HEK293 (cell line): ENCODE data around the gene PPP2R2B.

Source experiments
- CTCF ChIA-PET: fragments of 350-600 bp; formaldehyde crosslinking; extraction: SDS; loops from one replicate; lab custom pipeline; 2021; ENCODE audit warnings: antibody characterized with exemption; lab: Yijun Ruan, JAX
- POLR2A ChIA-PET: fragments of 300-600 bp; formaldehyde crosslinking; extraction: SDS; loops from one replicate; lab custom pipeline; 2020; ENCODE audit warnings: antibody characterized with exemption, inconsistent platforms; lab: Yijun Ruan, JAX
- H3K27ac ChIP-seq: fragments of 200-500 bp; sonication (Bioruptor generic); 2 replicates; pipeline ENCODE4 v1.5.1; 2014; ENCODE audit warnings: low read depth, low read length, control low read depth, inconsistent platforms; ENCODE audit errors: extremely low read depth
- H3K36me3 ChIP-seq, 2 experiments: fragments of 200-500 bp in 1 of 2; sonication (Bioruptor generic) in 1 of 2; 1 replicate in 1 of 2; 2 replicates in 1 of 2; pipeline ENCODE4 v1.5.1; 2014 to 2017; ENCODE audit warnings: inconsistent platforms in 2 of 2, low read length in 2 of 2; ENCODE audit not compliant: control insufficient read depth in 2 of 2, insufficient read depth in 1 of 2
- H3K4me1 ChIP-seq: fragments of 200-500 bp; sonication (Bioruptor generic); 2 replicates; pipeline ENCODE4 v1.5.1; 2014; ENCODE audit warnings: mild to moderate bottlenecking, low read length, inconsistent platforms; ENCODE audit not compliant: control insufficient read depth, insufficient read depth
- H3K4me3 ChIP-seq: 2 replicates; pipeline ENCODE4 v1.5.1; 2011; ENCODE audit warnings: low read depth, mild to moderate bottlenecking, control low read depth, low read length, moderate library complexity
- H3K9me3 ChIP-seq: fragments of 200-500 bp; sonication (Bioruptor generic); 2 replicates; pipeline ENCODE4 v1.5.1; 2014; ENCODE audit warnings: low read depth, low read length, inconsistent platforms; ENCODE audit not compliant: control insufficient read depth, insufficient read depth
- CTCF ChIP-seq: fragments of 450-650 bp; formaldehyde crosslinking; IDR thresholded peaks from 2 replicates; pipeline ENCODE4 v1.5.1; 2016; ENCODE audit warnings: missing biosample characterization, missing genetic modification characterization
- FEZF1 ChIP-seq: fragments of 450-650 bp; formaldehyde crosslinking; IDR thresholded peaks from 2 replicates; pipeline ENCODE4 v1.5.1; 2016; ENCODE audit warnings: missing biosample characterization, missing genetic modification characterization
- SP3 ChIP-seq: fragments of 450-650 bp; formaldehyde crosslinking; IDR thresholded peaks from 2 replicates; pipeline ENCODE4 v1.5.1; 2016; ENCODE audit warnings: missing biosample characterization, missing genetic modification characterization
- ZBTB44 ChIP-seq: fragments of 450-650 bp; IDR thresholded peaks from 2 replicates; pipeline ENCODE4 v1.5.1; 2018; ENCODE audit warnings: missing biosample characterization, mild to moderate bottlenecking, missing genetic modification characterization
- ZBTB49 ChIP-seq: fragments of 450-650 bp; formaldehyde crosslinking; IDR thresholded peaks from 2 replicates; pipeline ENCODE4 v1.5.1; 2016; ENCODE audit warnings: missing biosample characterization, missing genetic modification characterization, low read depth
- ZFHX2 ChIP-seq: fragments of 450-650 bp; formaldehyde crosslinking; conservative IDR thresholded peaks from 2 replicates; pipeline ENCODE4 v1.5.1; 2016; ENCODE audit warnings: missing biosample characterization, missing genetic modification characterization
- ZNF114 ChIP-seq: fragments of 450-650 bp; formaldehyde crosslinking; IDR thresholded peaks from 2 replicates; pipeline ENCODE4 v1.5.0; 2017; ENCODE audit warnings: missing biosample characterization, missing genetic modification characterization
- ZNF146 ChIP-seq: fragments of 450-650 bp; formaldehyde crosslinking; IDR thresholded peaks from 2 replicates; pipeline ENCODE4 v1.5.1; 2016; ENCODE audit warnings: missing biosample characterization, missing genetic modification characterization
- ZNF18 ChIP-seq: fragments of 450-650 bp; formaldehyde crosslinking; IDR thresholded peaks from 2 replicates; pipeline ENCODE4 v1.5.1; 2016; ENCODE audit warnings: missing biosample characterization, missing genetic modification characterization
- ZNF248 ChIP-seq: fragments of 450-650 bp; formaldehyde crosslinking; IDR thresholded peaks from 2 replicates; pipeline ENCODE4 v1.5.1; 2017; ENCODE audit warnings: missing biosample characterization, missing genetic modification characterization
- ZNF324 ChIP-seq: fragments of 450-650 bp; formaldehyde crosslinking; IDR thresholded peaks from 2 replicates; pipeline ENCODE4 v1.5.1; 2016; ENCODE audit warnings: missing biosample characterization, missing genetic modification characterization
- ZNF654 ChIP-seq: fragments of 450-650 bp; formaldehyde crosslinking; IDR thresholded peaks from 2 replicates; pipeline ENCODE4 v1.5.1; 2016; ENCODE audit warnings: low read depth, missing biosample characterization, missing genetic modification characterization
- ZSCAN4 ChIP-seq: fragments of 450-650 bp; formaldehyde crosslinking; IDR thresholded peaks from 2 replicates; pipeline ENCODE4 v1.5.1; 2017; ENCODE audit warnings: missing biosample characterization, missing genetic modification characterization
- TF ChIP-seq, protein P1 (sequence below): fragments of 450-650 bp; formaldehyde crosslinking; optimal IDR thresholded peaks from 2 replicates; pipeline ENCODE3; 2016; ENCODE audit warnings: missing biosample characterization, mild to moderate bottlenecking, missing genetic modification characterization

PPP2R2B gene

GRCh38 chr5:146697211-146697610, 181.3 kb downstream of the PPP2R2B start:
- ChIA-PET POLR2A (no interaction called here), CTCF (interaction anchor here (0.6 kb wide), 1 partner anchor 8 kb away, joined by 3 read pairs; no protein-coding TSS in a partner anchor)
- H3K9me3 ChIP-seq: no peaks in the 10 kb centered on the region
- TF ChIP-seq ZBTB44: no peak
- TF ChIP-seq ZNF248 (tag by site-specific recombination): no peak
- TF ChIP-seq ZFHX2: no peak
- TF ChIP-seq ZNF654 (tag by site-specific recombination): no peak
- TF ChIP-seq ZSCAN4 (tag by site-specific recombination): no peak
- no peak for TF ChIP-seq ZNF146 (tag by site-specific recombination)
- no peak for TF ChIP-seq CTCF (tag by site-specific recombination)
- no peak for TF ChIP-seq FEZF1 (tag by site-specific recombination)
- no peak for TF ChIP-seq ZBTB49 (tag by site-specific recombination)
- no peak for TF ChIP-seq SP3
- H3K4me3 ChIP-seq: no peak overlapping the region
- H3K36me3 ChIP-seq: no peaks in the 10 kb centered on the region
- H3K27ac ChIP-seq: no peak overlapping the region
- no peaks in the 10 kb centered on the region for H3K4me1 ChIP-seq

GRCh38 chr5:146695646-146696045, 182.9 kb downstream of the PPP2R2B start:
- ChIA-PET POLR2A (no interaction called here), CTCF (no interaction called here)
- TF ChIP-seq ZNF114 (tag by site-specific recombination) (no peak), ZNF18 (no peak), ZNF324 (tag by site-specific recombination) (no peak)
- TF ChIP-seq, protein P1, sequence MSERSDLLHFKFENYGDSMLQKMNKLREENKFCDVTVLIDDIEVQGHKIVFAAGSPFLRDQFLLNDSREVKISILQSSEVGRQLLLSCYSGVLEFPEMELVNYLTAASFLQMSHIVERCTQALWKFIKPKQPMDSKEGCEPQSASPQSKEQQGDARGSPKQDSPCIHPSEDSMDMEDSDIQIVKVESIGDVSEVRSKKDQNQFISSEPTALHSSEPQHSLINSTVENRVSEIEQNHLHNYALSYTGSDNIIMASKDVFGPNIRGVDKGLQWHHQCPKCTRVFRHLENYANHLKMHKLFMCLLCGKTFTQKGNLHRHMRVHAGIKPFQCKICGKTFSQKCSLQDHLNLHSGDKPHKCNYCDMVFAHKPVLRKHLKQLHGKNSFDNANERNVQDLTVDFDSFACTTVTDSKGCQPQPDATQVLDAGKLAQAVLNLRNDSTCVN (tag by site-specific recombination): no peak
- H3K4me1 ChIP-seq: no peaks in the 10 kb centered on the region
- no peaks in the 10 kb centered on the region for H3K9me3 ChIP-seq
- no peak overlapping the region for H3K4me3 ChIP-seq
- H3K27ac ChIP-seq: no peak overlapping the region
- H3K36me3 ChIP-seq: no peaks in the 10 kb centered on the region
